T-helper 2 cell treated with Interferon-gamma antibody and Interleukin-4, amounts not matched to agents 100 ng/mL and 5 ng/mL, for 36 hours (primary cell): ENCODE data around the gene CPA5. TPM values are rescaled to one million over a fixed set of nuclear protein-coding genes. Genes with fewer than 3 reads are reported as not detected.

Experiments
- intact Hi-C: fragments of 100-400 bp; cut with micrococcal nuclease; formaldehyde crosslinking; loops from one replicate; pipeline ENCODE4 v1.15.1; 2023
- total RNA-seq: library from RNA; stranded (reverse); gene quantifications from 2 replicates; pipeline ENCODE4 v1.2.3, GENCODE V29; 2022

CPA5 gene
- total RNA-seq, 1 donor from 2014 or later, result 1.7 TPM

DNA sequence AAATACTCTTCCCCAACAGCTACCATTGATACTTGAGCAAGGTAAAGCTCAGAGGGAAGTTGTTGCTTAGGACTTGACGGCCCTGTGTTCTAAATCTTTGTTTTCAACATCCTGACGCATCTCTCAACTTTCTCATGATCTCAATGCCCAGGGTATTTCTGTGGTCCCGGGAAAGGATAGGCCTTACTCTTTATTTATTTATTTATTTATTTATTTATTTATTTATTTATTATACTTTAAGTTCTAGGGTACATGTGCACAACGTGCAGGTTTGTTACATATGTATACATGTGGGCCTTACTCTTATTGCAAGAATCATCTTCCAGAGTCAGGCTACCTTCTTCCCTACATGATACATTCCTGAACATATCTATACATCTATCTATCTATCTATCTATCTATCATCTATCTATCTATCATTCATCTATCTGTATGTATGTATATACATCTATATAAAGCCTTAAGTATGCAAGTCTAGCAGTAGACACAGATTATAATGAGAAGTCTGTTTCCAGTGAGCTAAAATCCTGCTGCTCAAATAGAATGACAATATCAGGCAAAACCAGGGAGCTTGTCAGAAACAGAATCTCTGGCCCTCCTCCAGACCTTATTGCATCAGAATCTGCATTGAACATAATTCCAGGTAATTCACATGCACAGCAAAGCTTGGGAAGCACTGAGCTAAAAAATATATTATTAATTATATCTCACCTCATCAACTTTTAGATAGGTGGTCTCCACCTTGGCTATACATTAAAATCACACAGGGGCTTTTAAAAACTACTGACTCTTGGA, 12.2 kb upstream of the CPA5 start:
- intact Hi-C loops, result no loop called here

DNA sequence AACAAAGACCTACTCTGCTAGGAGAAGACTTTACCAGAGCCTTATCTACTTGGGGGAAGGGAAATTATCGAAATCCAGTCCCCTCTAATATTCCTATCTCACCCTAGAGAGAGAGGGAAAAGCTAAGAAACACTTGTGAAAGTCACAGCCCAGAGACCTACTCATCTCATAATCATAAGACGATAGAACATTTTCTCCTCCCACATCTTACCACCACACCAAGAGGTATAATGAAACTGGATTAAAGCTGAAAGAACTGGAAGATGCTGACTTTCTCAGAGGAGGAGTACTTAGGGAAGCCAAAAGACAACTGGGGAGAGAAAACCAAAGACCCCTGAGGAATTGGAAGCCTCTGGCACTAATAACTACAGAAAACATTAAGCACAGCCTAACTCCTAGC, 10.8 kb upstream of the CPA5 start:
- intact Hi-C loops, result no loop called here

DNA sequence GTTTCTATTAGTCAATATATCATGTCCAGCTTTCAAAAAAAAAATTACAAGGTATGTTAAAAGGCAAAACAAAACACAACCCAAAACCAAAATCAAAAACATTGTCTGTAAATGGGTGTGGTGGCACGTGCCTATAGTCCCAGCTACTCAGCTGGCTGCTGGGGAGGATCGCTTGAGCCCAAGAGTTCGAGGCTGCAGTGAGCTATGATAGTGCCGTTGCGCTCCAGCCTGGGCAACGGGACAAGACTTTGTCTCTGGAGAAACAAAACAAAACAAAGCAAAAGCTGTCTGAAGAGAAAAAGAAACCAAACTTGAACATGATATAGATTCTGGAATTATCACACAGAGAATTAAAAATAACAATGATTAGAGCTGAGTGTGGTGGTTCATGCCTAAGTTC, 10.3 kb upstream of the CPA5 start:
- intact Hi-C loops, result no loop called here

DNA sequence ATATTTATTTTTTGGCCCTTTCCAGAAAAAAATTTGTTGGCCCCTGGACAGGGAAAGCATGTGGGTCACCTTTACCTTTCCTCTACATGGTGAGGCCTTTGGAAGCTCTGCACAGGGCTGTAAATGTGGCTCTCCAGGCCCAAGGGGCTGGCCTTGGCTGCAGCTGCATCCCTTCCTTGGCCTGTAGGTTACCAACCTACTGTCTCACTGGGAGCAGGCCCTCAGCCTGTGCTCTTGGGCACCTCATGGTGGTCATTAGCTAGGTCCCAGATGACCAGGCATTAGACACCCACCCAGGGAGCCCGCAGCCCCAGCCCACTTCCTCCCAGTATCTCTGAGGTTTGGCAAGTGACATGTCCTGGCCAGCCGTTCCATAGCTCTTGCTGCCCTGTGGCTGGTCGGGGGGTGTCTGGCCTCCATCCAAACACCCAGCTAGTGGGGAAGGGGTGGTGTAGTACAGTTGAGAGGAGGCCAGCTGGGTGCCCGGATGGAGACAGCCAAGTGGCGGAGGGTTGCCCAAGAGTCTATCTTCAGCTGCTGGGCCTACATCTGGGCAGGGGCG, 7.1 kb upstream of the CPA5 start:
- intact Hi-C loops, result no loop called here

DNA sequence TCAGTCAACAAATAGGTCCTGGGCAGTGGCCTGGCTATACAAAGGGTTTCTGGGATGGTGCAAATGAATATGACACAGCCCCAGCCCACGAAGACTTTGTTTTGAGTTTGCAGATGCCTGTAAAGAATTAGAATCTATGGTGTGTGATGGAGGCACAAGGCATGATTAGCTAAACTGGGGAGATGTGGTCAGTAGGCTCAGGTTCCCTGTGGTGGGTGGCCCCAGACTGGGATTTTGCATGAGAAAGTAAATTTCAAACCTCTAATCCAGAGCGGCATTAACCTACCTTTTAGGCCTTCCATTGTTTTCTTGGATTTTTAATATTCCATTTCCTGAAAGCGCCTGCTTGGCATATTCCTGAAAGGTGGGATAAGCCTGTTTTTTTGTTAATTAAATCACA, 6.4 kb upstream of the CPA5 start:
- intact Hi-C loops, result no loop called here

DNA sequence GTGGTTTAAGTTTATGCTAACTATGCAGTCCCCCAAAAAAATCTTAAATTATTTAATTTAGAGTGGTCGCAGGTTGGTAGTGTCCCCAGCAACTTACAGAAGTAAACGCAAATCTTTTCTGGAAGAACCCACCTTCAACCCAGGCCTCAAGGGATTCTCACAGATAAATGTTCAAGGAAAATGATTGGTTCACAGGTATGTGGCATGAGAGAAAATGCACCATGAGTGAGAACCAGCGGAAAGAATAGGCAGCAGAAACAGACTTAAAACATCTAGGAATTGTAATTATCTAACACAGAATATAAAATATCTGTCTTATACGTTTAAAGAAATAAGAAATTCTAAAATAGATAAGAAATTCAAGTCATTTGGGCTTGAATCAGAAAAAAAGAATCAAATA, 2.7 kb upstream of the CPA5 start:
- intact Hi-C loops, result no loop called here

DNA sequence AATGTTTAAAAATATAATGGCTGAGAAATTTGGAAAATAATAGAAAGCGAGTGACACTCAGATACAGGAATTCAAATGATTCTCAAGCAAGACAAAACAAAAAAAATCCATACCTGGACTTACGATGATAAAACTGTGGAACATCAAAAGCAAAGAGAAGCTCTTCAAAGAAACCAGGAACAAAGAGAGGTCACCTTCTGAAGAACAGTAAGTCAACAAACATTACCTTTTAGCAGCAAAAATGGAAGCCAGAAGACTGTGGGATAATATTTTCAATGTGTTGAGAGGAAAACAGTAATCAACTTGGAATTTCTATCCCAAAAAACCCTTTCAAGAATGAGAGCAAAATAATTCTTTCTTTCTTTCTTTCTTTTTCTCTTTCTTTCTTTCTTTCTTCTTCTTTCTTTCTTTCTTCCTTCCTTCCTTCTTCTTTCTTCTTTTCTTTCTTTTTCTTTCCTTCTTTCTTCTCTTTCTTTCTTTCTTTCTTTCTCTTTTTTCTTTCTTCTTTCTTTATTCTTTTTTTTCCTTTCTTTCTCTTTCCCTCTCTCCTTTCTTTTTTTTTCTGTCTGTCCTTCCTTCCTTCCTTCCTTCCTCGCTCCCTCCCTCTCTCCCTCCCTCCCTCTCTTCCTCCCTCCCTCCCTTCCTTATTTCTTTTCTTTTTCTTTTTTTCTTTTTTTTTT, 1.8 kb upstream of the CPA5 start:
- intact Hi-C loops, result no loop called here

DNA sequence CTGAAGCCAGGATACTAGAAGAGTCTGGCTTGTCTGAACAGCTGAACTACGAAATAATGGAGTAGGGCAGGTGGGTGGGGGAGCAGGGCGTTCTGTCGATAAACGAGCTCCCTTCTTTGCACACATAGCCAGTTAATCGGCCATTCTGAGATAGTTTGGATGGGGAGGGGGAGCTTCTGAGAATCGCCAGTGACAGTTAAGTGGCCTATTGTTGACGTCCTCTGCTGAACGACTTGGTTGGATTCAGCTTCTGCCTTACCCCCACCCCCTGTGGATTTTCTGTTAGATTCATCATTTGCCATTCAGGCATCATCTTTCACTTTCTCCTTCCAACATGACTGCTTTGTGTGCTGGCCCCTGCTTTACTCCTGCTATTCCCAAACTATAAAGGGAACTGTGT, 520 bp downstream of the CPA5 start:
- intact Hi-C loops, result no loop called here

DNA sequence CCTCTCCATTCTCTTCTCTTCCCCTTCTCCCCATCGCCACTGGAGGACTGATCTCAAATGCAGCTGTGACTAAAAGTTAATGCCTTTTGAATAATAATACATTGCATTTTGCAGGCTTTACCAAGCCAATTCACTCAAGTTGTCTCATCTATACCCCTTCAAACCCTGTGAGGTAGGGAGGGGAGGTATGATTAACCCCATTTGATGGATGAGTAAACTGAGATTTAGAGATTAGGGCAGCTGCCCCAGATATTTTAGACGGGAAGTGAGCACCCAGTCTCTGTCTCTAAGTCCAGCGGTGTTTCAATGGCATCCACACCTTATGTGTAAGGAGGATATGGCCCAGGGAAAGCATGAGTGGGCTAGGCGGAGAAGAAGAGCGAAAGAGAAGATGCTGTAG, 1.1 kb downstream of the CPA5 start:
- intact Hi-C loops, result no loop called here

DNA sequence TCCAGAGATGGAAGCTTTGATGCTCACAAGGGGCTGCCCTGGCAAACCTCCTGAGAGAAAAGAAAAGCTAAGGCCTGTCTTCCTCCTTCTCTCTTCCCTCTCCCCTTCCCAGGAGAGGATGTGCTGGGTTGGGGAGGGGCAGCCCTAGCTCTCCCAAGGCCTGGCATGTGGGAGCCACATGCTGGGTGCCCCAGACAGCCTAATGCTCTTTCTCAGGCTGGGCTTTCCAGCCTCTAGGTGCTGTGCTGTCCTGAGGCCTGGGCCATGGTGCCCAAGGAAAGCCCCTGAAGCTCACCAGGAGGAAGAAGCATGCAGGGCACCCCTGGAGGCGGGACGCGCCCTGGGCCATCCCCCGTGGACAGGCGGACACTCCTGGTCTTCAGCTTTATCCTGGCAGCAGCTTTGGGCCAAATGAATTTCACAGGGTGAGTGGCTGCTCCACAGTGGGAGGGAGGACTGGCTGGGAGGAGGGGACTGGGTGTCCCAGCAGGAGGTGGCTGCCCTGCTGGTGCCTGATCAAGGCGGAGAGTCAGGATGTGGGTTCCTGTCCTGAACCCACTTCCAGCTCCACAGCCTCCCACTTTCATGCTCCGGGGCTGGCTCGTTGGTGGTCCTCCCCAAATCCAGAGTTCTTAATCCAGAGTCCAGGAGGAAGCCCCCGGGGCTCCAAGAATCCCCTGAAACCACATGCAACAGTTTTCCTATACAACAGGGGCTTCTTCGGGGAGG, 1.7 kb downstream of the CPA5 start:
- intact Hi-C loops, result no loop called here

DNA sequence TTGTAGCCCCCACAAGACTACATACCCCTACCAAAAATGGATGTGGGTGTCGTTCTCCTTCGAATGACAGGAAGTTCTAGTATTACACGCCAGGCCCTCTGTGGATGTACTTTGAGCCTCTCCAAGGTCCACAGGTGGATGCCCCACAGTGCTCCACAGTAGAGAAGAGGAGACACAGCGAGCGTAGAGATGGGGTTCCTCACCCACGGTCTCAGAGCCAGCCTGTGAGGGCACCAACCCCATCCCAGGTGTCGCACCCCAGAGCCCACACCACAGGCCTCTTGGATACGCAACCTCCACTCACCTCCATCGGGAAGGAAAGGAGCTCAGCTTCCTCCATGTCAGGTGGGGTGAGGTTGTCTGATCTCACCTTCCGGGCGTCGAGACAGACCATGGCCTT, 2.3 kb downstream of the CPA5 start:
- intact Hi-C loops, result no loop called here

DNA sequence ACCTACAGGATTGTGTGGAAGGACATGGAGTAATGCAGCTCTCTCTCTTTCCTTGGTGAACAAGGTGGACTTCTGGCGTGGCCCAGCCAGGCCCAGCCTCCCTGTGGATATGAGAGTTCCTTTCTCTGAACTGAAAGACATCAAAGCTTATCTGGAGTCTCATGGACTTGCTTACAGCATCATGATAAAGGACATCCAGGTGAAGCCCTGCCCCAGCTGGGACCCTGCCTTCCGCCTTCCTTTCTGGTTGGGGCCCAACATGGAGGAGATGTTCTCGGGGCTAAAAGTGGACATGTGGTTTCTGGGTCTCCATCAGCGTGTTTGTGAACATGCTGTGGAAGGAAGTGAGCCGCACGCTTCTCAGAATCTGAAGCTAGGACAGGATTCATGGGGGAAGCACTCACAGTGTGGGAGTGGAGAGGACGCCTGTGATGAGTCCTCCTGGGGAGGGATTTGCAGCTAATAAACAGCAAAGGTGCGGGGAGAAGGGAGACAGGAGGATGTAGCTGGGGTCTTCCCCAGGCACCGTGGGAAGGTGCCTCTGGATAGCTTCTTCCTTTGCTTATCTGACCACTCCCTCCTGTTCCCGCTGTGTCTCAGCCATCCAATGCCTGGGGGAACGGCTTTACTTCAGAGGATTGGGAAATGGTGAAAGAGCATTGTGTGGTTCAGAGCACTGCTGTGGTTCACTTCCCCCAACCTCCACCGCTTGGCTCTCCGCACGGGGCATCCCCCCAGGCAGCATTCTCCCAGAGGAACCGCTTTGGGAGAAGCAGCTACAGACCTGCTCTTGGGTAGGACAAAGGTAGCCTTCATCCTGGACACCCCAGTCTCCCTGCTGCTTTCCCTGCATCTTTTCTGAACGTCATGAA, 5.5 kb downstream of the CPA5 start:
- intact Hi-C loops, result no loop called here

DNA sequence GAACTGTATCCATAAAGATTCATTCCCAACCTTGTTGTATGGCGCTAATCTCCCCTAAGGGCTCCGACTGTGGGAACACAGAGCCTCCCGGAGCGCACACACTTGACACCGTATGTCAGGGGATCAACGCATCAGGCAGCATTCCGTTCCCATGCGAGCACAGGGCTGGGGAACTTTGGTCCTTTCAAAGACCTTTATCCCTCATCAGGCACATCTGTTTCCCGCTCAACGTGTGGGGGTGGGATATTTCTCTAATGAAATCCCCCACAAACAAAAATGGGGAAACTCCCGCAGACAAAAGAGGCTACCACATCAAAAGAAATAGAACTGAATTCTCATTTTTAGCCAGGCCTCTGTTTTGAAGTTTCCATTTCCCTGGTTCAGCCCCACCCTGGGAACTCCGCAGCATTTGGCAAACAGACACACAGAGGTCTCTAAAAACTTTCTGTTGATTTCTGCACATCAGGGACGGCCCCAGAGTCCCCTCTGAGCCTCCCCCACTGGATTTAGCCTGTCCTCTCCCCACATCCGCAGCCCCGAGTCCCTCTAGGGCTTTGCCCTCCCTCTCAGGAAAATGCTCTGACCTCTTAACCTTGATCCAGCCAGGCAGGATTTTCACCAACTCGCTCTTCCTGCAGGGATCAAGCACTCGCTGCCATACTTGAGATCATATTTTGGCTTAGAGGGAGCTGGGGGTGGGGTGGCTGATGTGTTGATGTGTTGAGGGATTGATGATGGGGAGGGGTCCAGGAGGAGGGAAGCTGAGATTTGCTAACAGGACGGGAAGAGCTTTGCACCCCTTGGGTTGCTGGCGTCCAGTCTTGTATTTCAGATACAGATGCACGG, 6.6 kb downstream of the CPA5 start:
- intact Hi-C loops, result no loop called here

DNA sequence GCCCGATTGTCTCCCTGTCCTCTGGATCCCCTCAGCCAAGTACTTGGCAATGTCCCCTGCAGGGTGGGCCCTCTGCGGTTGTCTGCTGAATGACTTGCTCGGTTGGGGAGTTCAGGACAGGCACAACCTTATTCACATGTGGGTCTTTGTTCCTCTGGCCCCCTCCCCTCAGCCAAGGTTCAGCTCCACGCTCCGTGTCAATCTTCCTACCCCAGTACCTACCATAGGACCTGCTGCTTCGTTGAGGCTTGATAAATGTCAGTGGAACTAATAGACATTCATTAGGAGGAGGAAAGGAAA, 7.1 kb downstream of the CPA5 start:
- intact Hi-C loops, result no loop called here

DNA sequence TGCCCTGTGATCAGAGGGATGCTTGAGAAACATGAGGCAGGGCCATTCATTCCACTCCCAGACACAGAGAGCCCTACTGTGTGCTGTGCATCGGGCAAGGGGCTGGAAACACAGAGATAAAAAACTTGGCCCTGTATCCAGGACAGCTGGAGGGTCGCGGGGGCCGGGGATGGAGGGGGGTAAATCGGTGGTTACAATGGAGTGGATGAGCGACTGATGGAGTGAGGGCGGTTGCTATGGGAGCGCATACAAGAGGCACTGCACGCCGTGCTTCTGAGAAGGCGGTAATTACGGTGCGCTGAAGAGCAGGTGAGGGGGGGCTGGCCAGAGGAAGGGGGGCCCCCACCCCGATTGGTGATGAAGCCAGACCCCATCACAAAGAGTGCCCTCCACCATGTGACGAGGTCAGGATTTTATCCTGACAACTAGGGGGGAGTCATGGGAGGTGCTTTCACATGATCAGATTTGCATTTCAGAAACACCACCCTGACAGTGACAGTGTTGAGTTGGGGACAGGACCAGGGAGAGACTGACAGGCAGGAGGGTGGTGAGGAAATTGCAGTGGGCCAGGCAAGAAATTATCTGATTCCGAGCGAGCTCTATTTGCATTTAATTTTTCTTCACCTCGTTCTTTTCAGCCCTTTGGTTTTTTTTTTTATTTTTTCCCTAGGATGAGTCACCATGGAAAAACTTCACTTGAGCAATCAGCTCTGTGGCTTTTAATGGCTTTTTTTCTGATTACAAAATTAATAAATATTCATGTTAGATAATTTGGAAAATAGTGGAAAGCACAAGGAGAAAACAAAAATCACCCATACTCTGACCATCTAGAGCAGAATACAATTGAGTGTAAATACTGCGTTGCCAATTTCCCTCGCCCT, 7.8 kb downstream of the CPA5 start:
- intact Hi-C loops, result no loop called here

DNA sequence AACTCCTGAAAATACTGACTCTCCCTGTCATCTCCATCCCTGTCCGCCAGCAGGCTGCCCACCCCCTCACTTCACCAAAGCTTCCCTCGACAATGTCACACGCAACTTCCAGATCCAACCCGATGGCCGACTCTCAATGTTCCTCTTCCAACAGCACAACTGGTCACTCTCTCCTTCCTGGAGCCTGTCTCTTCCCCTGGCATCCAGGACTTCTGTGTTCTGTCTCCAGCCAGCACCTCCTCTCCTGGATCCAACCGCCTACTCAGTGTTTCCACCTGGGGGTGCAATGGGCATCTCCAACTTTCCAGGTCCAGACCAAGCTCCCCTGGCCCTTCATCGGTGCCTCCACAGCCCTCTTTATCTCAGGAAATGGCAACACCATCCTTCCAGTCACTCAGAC, 8.6 kb downstream of the CPA5 start:
- intact Hi-C loops, result no loop called here

DNA sequence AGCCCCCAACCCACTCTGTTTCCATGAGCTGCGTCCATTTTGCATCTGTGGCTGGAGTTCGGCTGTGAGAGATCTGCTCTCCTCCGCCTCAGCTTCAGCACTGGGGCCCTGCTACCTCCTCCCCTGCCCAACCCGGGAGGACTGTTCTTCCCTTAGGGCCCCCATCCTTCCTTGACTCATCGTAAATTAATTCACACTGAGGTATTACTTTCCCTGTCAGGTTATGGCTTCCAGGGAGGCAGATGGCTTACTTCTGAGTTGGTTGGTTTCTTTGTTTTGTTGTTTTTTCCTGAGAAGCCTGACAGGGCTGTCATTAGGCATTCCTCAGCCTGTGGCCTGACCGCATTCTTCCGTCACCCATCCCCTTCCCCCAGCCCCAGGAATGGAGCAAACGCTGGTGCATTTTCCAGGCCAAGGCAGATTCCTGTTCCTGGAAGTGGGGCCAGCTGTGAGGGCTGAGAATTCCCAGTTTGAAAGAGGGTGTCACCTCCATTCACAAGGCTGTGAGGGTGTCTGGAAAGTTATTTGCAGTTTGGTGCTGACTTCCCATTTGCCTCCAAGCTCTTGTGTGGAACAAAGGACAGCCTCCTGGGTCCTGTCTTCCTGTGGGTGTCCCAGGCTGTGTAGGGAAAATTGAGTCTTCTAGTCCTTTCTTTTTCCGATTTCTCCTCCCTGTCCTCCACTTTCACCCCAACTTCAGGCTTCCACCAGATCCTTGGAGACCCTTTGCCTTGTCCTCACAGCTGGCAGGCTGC, 11.7 kb downstream of the CPA5 start:
- intact Hi-C loops, result no loop called here

DNA sequence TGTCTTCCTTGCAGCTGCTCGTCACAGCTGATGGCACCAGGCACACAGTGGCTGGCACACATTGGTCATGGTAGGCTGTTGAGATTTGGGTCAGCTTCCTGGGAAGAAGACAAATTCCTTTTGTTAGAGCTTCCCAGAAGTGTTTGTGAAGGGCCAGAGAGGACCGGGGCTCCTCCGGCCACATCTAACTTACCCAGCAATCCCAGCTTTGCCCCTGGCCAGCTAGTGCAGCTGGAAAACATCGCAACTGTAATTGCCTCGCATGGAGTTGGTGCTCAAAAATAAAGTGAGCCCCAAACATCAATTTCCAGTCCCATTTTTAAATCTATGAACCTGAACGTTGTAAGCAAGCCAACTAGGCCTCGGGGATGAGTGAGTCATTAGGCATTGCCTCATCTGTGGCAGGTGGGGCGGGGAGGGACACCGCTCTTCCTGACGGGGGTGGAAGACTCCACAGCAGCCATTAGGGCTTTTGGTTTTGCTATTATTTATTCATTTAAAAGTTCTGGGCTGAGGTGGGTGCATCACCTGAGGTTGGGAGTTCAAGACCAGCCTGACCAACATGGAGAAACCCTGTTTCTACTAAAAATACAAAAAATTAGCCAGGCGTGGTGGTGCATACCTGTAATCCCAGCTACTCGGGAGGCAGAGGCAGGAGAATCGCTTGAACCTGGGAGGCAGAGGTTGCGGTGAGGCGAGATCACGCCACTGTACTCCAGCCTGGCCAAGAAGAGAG, 12.4 kb downstream of the CPA5 start:
- intact Hi-C loops, result no loop called here
